Left kidney (tissue), 8 donors: Measurements from ENCODE around the gene GM2A. TPM values are rescaled to one million over a fixed set of nuclear protein-coding genes. Genes with fewer than 3 reads are reported as not detected.
A peak's percentile ranks its signal among the peaks of the same experiment; 100 is the strongest.

ENCODE experiments used
- DNase-seq: peaks from one replicate; pipeline ENCODE4 v3.0.0-alpha.2; 2013
- long read RNA-seq, 8 donors: transcript quantifications; one replicate each; lab custom pipeline, GENCODE V29; 2026
- polyA plus RNA-seq: library from polyadenylated mRNA; unstranded; fragments of 120-200 nt; gene quantifications from one replicate; pipeline ENCODE4 v1.2.1, GENCODE V29; 2013; ENCODE audit not compliant: insufficient read length

The GM2A gene
- 28.2 TPM for polyA plus RNA-seq
- long read RNA-seq, donor 1, transcript GM2A-201 (4 exons, 3,896 nt), result major isoform, 10 of 10 reads
- long read RNA-seq, donor 1, partial matches to known transcripts, result 0 of 10 reads
- long read RNA-seq, donor 1, other reads (novel, unspliced or antisense), result 0 of 10 reads
- long read RNA-seq, donor 2, transcript GM2A-201 (4 exons, 3,896 nt), result major isoform, 7 of 13 reads
- long read RNA-seq, donor 2, partial matches to known transcripts, result 6 of 13 reads
- long read RNA-seq, donor 2, other reads (novel, unspliced or antisense), result 0 of 13 reads
- long read RNA-seq, donor 3, partial matches to known transcripts, result 0 of 4 reads
- long read RNA-seq, donor 3, other reads (novel, unspliced or antisense), result 0 of 4 reads
- long read RNA-seq, donor 4, partial matches to known transcripts, result 0 of 1 reads
- long read RNA-seq, donor 4, other reads (novel, unspliced or antisense), result 0 of 1 reads
- long read RNA-seq, donor 5, transcript GM2A-201 (4 exons, 3,896 nt), result major isoform, 8 of 8 reads
- long read RNA-seq, donor 5, partial matches to known transcripts, result 0 of 8 reads
- long read RNA-seq, donor 5, other reads (novel, unspliced or antisense), result 0 of 8 reads
- long read RNA-seq, donor 6, partial matches to known transcripts, result 0 of 5 reads
- long read RNA-seq, donor 6, other reads (novel, unspliced or antisense), result 0 of 5 reads
- long read RNA-seq, donor 7, transcript GM2A-201 (4 exons, 3,896 nt), result major isoform, 8 of 8 reads
- long read RNA-seq, donor 7, partial matches to known transcripts, result 0 of 8 reads
- long read RNA-seq, donor 7, other reads (novel, unspliced or antisense), result 0 of 8 reads
- long read RNA-seq, donor 8, partial matches to known transcripts, result 0 of 3 reads
- long read RNA-seq, donor 8, other reads (novel, unspliced or antisense), result 0 of 3 reads

DNA sequence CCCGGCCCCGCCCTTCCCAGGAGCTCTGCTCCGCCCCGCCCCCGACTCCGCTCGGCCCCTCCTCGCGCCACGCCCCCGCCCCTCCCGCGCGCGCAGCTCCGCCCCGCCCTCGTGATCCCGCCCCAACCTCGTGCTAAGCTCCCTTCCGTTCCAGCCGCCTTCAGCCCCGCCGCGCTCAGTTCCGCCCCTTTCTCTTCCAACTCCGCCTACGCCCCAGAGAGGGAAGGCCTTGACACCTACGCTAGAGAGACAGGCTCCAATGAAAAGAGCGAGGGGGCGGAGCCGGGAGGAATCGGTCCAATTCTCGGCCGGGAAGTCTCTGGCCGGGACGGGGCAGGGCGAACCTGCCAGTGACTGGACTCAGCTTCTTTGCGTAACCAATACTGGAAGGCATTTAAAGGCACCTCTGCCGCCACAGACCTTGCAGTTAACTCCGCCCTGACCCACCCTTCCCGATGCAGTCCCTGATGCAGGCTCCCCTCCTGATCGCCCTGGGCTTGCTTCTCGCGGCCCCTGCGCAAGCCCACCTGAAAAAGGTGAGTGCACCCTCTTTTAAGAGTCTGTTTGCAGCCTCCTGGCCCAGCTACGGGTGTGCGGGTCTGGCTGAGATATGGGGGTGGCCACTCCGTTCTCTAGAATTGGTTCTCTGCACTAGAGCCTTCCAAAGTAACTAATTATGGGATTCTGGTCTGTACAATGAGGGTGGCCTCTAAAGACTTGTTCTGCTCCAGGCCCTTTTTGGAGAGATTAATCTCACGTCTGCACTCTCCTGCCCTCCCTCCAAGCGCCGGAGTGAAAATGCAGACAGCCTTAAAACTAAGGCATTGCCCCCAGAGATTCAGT lies at the start of gene GM2A:
TSS of gene GM2A (plus strand) at position 424 of the 843 bp plus-strand sequence. CDS start at position 456, 32 bp downstream.
- DNase-seq, result peak; percentile 99

DNA sequence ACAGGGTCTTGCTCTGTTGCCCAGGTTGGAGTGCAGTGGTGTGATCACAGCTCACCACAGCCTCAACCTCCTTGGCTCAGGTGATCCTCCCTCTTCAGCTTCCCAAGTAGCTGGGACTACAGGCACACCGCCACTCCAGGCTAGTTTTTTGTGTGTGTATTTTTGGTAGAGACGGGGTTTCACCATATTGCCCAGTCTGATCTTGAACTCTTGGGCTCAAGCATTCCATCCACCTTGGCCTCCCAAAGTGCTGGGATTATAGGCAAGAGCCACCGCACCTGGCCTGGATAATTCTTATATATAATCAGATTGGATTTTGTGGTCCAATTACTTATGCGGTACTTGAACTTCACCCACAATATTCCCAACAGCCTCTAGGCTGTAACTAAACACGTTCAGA lies 48.9 kb upstream of the GM2A start:
- DNase-seq, result no peak

DNA sequence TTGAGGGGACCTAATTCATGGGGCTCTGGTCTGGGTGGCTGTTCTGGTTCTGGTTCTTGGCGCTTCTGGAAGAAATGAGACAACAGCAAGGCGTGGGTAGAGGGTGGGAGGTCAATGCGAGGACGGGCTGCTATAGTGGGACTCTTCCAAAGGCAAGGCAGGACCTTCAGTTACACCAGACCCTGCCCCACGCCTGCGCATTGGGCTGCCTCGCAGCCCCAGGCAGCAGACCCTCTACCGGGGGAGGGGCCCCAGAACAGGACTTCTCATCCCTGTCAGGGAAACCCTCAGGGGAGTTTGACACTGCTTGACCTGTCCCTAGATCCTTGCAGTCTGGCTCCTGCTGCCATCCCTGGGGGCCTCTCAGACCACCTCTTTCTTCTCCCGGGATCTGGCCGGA lies 47.6 kb upstream of the GM2A start:
- no peak for DNase-seq

DNA sequence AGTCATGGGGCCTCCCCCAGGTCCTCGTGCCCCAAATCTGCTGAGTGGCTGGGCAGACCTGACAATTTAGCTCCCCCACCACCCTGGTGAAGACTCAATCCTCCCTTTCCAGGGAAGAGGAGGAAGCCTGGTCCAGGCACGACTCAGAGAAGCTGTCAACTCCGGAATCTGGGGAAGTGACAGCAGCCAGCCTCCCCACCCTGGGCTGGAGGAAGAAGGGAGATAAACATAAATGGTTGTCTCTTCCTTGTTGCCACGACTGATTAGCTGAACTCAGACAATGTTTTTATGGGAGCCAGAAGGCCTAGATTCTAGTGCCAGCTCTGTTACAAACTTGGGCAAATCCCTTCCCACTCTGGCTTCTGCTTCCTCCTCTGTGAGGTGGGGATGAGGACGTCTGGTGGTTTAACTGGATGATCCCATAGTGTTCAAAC lies 44.5 kb upstream of the GM2A start:
- DNase-seq, result no peak

DNA sequence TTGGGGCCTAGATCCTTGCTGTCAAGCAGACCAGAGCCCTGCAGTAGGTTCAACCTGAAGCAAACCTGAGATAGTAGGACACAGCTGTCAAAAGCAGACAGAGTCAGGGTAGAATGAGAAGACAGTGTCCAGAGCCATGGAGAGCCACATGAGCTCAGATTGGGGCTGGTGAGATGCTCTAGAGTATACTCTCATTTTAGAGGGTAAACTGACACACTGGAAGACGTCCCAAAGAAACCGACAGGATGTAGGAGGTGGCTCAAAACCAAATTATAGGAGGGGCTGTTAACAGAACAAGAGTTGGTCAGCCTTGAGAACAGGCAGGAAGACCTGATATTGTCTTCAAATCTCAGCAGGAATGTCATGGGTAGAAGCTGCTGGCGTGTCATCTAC lies 40.6 kb upstream of the GM2A start:
- no peak for DNase-seq

DNA sequence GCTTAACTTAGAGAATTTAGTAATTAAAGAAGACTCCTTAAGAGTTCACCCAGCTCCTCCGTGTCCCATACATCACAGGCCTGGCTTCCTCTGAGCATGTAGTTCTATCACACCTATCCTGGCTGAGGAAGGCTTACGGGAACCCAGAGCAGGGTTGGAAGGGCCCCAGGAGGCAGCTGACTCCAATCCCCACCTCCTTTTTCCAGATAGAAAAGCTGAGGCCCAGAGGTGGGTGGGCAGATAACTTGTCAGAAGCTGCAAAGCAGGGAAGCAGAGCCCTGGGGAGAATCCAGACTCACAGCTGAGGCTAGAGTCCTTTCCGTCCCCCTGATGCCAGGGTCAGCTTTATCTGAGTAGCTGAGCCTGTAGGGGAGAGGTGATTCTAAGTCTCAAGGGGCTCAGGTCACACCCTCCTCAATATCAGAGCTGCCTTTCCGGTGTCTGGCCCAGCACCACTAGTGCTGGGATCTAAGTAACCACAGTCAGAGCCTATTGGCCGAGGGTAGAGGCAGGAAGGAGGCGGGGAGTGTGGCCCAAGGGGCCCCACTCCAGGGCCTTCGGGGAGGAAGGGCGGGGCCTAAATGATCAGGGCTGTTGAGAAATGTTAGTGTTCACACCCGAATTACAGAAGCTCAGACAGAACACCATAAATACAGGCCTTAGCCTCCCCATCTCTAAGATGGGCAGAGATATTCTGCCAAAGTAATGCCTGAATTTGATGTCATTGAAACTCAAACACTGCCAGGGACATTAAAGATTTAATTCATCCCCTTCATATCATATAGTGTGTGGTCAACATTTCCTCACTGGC lies 39.0 kb upstream of the GM2A start:
- no peak for DNase-seq

DNA sequence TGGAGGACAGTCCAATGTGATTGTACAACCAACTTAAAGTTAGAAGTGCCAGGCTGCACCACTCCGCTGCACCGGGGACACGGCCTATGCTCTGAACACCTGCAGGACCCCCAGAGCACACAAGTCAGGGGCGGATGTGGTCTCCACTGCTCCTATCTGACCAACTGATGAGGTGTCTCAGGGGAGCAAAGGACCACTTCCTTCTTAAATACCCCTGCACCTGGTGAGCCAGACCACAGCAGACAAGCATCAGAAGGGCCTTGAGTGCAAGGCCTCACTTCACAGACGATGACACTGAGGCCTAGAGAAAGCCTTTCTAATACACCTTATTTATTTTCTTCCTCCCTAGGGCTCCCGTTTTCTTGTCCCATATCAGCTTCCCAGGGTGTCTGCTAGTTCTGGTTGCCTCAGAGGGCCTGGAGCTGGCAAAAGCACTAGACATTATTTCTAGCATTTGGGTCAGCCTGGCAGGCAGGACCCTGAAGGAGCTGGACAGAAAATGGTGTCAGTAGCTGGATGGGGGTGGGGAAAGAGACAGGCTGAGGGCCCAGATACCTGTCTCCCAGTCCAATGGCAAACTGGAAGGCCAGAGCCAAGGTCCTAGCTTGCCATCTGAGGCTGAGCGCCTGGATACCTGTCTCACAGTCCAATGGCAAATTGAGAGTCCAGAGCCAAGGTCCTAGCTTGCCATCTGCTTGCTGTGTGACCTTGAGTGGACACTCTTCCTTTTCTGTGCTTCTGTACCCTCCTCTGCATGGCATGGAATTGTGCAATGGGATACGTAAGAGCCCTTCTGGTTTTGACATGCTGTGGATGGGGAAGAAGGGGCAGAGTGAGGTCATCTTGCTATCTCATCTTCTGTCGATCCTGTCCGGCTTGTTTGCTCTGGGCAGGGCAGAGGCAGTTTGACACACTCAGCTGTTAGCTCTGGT lies 38.1 kb upstream of the GM2A start:
- DNase-seq, result no peak

DNA sequence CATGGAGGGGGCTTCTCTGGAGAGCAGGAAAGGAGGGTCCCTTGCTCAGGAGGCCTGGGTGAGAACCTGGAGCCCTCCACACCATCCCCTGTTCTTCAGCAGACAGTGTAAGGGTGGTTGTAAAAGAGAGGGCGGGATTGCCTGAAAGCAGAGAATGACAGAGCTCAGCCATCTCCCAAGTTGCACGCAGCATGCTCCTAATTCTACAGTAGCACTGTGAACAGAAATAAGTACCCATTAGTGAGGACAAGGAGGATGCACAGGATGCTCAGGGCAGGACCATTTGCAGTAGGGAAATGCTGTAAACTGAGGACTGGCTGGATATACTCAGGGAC lies 37.5 kb upstream of the GM2A start:
- no peak for DNase-seq

DNA sequence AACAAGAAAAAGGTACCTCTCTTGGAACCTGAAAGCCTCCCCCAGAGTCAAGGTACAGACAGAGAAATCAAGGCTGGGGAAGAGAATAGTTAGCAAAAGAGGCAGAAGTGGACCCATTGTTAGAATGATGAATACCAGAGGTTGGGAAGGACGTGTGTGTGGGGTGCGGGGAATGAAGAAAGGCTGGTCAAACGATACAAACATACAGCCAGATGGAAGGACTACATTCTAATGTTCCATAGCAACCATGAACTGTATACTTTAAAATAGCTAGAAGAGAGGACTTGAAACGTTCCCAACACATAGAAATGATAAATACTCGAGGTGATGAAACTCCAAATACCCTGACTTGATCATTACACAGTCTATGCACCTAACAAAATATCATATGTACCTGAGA lies 36.2 kb upstream of the GM2A start:
- no peak for DNase-seq

DNA sequence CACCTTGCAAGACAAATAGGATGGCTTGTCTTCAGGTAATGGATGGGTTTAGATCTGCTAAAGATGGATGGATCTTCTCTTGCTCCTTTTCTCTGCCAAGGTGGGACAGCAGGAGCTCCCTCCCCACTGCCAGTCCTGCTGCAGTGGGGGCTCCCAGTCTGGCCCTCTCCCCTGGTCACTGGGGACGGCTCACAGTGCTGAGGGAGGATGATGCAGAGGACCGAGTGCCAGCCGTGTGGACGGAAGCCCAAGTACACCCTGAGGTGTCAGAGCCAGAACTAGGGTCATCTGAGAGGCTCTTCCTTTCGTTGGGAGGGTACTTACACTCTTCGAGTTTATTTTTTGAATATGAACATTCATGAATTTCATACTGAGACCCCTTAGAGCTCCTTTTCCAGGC lies 34.8 kb upstream of the GM2A start:
- DNase-seq, result no peak

DNA sequence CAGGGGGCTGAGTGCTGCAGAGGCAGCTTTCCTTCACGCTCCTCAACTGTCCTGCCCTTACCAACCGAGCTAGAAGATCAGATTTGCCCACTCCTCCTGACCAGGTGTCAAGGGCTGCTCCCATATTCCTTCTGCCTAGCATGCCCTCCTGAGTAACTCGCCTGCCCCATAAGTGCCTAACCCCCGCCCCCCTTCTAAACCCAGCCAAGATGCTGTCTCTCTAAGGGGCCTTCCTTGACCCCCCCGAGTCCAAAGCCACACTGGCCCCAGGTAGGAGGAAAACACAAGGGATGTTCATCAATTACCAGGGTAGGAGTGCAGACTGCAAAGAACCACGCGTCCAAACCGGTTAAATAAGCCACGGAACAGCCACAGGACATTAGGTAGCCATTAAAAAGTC lies 33.8 kb upstream of the GM2A start:
- DNase-seq, result no peak

DNA sequence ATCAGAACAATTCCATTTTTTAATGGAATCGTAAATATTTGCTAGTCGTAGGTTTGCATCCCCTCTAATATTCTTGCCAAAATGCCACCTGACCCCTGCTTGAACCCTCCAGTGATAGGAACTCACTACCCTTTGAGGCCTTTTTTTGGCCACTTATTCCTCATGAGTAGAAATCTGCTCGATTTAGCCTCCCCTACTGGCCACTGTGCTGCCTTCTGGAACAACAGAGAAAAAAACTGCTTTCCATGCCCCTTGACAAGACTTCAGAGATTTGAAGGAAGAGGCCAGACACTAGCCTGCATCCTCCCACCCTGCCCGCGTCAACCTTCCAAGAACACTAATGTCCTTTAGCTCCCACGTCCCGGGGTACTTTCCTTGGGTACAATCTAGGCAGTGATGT lies 33.2 kb upstream of the GM2A start:
- DNase-seq, result no peak

DNA sequence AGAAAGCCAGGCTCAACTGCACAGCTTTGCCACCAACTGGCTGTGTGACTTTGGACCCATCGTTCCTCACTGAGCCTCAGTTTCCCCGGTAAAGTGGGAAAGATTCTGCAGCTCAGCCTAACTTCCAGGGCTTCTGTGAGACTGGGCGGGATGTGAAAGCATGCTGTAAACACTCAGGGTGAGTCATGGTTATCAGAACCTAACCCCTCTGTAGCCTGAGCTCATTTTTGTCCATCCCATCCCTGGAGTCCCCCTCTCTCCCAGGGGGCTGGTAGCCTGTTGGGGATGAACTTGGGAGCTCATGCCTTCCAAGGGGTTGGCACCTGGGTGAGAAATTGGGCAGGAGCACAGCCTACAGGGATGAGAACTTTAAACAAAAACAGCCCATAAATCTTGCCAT lies 31.4 kb upstream of the GM2A start:
- no peak for DNase-seq

DNA sequence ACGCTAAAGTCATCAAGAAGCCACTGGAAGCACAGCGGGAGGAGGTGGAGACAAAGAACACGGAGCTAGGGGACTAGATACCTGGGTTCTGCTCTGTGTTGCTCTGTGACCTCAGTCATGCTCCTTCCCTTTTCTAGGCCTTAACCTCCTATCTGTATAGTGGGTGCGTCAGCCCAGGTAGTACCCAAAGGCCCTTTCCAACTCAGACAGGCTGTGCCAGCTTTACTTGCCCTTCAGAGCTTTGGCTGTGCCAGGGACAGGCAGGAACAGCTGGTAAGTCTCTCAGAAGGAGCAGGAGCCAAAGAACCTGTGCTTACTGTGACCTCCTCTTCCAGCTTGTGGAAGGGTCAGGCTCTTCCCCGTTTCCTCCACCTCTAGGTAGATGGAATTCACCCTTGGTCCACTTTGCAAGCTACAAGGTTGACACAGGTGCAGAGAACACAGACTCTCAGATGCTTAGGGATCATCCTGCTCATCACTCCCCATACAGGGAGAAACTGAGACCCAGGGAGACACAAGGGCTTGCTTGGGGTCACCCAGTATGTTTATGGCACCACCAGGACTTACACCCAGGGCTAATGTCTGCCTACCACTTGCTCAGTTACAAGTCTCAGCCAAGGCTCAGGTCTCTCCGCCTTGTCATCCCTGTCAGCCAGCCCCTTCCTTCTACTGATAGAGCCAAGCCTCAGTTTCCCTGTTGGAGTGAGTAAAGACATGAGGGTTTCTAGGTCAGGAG lies 30.8 kb upstream of the GM2A start:
- no peak for DNase-seq

DNA sequence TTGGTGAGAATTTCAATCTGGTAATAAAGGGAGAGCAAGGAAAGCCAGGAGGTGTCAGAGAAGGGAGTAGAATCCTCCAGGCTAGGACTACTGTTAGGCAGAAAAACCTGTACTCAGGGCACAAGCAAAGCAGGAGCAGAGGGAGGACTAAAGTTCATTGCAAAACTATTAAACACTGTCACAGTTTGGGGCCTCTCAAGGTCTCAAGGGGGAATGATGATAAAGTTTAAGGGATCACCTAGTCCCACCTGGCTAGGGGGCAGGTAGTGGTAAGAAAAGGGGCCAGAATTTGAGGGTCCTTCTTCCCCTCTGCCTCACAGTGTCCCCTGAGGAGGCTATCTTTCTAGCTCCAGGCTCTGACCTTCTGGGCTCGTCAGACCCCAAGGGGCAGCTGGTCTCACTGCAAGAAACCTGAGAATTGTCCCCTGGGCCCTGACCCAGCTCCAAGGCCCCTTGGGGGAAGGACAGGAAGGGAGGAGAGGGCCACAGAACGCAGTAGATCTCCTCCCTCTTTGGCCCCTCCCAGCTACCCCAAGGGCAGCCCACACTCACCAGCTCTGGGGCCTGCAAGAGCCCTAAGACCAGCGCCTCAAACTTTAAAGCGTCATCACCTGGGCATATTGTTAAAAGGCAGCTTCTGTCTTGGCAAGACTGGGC lies 30.1 kb upstream of the GM2A start:
- no peak for DNase-seq

DNA sequence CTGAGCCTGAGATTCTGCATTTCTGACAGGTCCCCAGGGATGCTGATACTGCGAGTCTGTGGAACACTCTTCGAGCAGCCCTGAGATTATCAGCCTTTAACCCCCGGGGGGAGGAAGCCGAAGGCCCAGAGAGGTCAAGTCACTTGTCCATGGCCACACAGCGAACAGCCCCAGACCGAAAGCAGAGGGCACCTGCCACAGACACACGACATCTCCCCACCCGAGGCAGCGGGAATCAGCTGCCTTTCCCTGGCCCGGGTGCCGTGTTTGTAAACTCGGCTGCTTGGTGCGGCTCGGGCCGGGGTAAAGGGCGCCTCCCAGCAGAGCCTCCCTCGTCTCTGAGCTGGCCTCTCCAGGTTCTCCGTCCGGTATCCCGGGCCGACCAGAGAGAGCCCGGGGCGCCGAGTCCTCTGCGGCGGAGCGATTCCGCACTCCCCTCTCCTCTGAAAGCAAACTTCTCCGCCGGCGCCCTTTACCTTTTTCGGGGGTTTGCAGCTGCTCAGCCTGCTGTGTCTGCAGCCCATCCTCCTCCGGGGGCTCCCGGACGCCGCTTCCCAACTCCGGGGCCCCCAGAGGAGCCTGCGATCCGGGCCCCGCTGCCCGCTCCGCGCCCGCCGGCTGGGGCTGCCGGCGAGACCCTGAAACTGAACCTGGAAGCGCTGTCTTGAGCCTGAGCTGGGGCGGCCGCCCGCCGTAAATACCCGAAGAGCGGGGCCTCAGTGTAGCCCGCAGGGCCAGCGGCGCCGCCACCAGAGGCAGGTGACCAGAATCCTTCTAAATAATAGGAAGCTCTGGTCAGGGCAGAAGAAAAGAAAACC lies 29.3 kb upstream of the GM2A start, which contains the start of gene CCDC69:
TSS of gene CCDC69 (minus strand) at position 646 of the 818 bp plus-strand sequence. CDS start at position 524, 122 bp downstream.
- DNase-seq, result peak; percentile 79

DNA sequence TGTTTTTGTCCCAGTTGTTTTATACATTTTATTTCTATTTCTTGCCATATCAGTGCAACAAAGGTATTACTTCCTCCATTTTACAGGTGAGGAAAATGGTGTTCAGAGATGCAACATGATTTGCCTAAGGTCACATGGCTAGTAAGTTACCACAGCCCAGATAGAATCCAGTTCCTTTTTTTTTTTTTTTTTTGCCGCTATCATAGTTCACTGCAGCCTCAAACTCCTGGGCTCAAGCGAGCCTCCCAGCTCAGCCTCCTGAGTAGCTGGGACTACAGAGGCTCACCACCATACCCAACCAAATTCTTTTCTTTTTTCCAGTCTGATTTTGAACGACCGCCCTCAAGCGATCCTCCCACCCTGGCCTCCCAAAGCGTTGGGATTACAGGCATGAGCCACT lies 28.6 kb upstream of the GM2A start:
- no peak for DNase-seq

DNA sequence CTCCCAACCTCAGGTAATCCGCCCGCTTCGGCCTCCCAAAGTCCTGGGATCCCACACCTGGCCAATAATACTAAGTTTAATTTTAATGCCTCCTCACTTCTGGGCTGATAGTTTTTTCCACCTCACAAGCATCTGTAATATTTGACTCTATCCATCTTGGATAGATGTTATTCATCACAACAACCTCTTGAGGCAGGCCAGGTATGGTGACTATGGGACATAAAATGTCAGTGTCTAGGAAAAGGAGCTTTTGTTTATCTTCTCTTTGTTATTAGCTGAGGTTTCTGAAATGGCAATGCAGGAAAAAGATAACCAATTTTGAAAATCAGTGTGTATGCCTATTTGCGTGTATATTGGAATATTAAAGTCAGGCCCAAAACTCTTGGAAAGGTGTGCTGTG lies 27.9 kb upstream of the GM2A start:
- DNase-seq, result no peak
